GM18499 (cell line): ENCODE measurements around the gene ERBB2.

ENCODE experiments used
- ATAC-seq: cut with Tn5 transposase; IDR thresholded peaks from one replicate; pipeline ENCODE4 v1.9.1; 2021; ENCODE audit warnings: moderate number of reproducible peaks; ENCODE audit not compliant: insufficient read depth, unreplicated experiment

The ERBB2 gene

DNA sequence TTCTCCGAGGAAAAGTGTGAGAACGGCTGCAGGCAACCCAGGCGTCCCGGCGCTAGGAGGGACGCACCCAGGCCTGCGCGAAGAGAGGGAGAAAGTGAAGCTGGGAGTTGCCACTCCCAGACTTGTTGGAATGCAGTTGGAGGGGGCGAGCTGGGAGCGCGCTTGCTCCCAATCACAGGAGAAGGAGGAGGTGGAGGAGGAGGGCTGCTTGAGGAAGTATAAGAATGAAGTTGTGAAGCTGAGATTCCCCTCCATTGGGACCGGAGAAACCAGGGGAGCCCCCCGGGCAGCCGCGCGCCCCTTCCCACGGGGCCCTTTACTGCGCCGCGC is at the start of gene ERBB2:
Gene ERBB2 (plus strand): TSS at position 247 of the 330 bp plus-strand sequence. CDS start 175 bp downstream, outside the sequence.
- ATAC-seq, result no peak

DNA sequence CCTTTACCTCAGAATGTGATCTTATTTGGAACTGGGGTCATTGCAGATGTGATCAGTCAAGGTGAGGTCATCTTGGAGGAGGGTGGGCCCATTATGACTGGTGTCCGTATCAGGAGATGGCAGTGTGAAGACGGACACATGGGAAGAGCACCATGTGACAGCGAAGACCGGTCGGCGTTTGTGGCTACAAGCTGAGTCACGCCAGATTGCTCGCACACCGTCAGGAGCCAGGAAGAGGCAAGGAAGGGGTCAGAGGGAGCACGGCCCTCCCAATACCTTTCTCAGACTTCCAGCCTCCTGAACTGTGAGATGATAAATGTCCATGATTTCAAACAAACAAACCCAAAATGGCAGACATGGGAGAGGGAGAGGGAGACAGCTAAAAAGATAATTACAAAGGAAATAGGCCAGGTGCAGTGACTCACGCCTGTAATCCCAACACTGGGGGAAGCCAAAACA is 49.7 kb upstream of the ERBB2 start:
- ATAC-seq, result no peak

DNA sequence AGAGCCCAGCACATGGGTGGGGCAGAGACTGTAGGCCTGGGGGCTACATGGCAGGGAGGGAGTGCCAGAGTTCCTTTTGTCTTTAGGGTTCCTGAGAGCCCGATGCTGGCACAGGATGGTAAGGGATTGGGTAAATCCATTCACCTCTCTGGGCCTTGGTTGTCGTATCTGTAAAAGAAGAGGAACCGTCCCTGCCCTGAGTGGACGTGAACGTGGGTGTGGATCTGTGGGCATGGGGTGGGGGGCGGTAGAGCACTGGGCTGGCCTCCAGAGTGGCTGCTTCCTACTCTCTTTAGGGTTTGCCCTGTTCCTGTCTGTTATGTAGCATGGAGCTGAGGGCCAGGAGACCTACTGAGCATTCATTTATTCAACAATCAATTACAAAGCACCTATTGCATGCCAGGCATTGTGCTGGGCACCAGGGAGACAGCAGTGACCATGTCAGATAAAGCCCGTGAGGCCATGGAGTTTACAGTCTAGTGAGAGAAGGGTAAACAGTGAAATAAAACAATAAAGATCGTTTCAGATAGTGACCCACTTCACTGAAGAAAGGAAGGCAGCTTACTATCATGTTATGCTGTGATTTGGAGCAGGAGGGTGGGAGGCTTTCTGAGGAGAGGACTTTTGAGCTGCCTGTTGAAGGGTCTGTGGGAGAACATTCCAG is 47.8 kb upstream of the ERBB2 start:
- no peak for ATAC-seq

DNA sequence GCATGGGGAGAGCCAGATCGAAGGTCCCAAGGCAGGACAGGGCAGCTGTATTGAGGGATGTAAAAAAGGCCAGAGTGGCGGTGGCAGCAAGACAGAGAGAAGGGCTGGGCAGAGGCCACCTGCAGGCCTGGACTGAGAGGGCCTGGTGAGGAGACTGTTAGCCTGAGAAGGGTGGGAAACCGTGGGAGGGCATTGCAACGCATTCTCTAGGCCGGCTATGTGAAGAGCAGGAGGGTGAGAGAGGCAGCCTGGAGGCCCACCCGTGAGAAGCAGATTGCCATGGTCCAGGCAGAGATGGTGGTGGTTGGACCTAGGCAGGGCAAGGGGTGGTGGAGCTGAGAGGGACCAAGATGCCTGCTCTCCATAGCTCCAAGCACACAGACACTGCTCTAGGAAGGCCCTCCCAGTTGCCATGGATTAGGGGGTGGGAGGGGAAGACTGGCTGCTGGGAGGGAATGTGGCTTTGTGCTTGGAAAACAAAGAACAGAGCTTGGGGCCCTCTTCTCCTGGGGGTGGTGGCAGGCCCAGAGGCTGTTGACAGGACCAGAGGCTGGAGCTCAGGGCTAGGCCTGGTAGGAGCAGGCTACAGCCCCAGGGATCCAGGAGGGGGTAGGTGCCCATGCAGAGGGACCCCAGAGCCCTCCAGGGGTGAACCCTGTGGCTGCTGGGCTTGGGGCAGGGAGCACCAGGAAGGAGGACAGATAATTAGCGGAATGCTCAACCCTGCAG is 47.1 kb upstream of the ERBB2 start:
- ATAC-seq, result no peak

DNA sequence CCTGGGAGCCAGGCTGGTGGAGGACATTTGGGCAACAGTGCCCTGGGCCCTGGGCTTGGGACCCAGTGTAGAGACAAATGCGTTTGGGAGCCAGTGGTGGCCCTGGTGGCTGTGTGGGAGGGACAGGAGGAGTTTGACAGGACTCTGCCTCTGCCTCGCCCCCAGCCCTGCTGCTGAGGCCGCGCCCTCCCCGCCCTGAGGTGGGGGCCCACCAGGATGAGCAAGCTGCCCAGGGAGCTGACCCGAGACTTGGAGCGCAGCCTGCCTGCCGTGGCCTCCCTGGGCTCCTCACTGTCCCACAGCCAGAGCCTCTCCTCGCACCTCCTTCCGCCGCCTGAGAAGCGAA is 46.6 kb upstream of the ERBB2 start:
- no peak for ATAC-seq

DNA sequence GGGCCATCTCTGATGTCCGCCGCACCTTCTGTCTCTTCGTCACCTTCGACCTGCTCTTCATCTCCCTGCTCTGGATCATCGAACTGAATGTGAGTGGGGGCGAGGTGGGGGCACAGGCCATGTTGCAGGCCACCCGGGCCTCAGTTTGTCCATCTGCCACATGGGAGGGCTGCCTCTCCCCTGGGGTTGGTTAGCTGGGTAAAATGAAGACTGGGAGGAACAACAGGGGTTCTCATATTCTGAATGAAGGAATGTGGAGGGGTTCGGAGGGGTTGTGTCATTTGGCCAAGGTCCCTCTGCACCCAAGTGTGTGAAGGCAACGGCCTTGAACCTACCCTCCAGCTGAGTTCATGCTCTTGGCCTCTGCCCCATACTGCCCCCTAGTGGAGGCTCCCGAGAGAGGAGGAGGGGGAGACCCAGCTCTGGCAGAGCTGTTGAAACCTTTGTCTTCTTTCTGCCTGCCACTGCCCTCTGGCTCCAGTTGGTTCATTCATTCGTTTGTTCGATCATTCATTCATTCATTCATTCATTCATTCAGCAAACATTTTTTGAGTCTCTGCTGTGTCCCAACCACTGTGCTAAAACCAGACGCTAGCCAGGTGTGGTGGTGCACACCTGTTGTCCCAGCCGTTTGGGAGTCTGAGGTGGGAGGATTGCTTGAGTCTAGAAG is 46.1 kb upstream of the ERBB2 start:
- ATAC-seq, result no peak

DNA sequence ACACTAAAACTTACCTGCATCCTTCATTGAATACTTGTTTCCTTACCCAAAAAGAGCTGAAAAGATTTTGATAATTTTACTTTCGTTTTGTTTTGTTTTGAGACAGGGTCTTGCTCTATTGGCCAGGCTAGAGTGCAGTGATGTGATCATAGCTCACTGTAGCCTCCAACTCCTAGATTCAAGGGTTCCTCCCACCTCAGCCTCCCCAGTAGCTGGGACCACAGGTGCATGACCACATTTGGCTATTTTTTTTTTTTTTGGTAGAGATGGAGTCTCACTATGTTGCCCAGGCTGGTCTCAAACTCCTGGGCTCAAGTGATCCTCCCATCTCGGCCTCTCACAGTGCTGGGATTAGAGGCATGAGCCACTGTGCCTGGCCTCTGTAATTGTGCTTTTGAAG is 44.8 kb upstream of the ERBB2 start:
- ATAC-seq, result no peak

DNA sequence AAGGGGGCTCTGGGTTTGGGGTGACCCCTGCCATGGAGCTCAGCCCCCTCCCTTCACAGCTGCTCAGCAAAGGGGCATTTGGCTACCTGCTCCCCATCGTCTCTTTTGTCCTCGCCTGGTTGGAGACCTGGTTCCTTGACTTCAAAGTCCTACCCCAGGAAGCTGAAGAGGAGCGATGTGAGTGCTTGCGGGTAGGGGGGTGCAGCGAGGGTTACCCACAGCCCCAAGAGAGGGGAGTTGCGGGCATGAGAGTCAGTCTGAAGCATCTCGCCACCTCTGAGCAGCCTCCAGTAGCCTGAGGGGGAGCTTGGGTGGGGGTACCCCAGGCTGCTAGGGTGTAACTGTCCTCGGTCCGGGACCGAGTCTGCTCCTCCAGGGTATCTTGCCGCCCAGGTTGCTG is 41.5 kb upstream of the ERBB2 start:
- ATAC-seq, result no peak

DNA sequence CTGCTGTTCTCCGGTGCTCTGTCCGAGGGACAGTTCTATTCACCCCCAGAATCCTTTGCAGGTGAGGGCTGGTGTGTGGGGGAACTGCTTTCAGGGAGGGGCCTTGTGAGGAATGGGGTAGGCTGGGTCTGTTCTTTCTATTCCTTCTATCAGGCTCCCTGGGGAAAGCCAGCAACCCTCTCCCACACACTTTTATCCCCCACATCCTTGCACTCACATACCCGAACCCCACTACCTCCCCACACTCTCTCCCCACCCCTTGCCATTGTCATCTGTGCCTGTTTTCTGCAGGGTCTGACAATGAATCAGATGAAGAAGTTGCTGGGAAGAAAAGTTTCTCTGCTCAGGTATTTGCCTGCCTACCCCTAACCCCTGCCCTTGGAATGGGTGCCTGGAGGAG is 41.1 kb upstream of the ERBB2 start:
- no peak for ATAC-seq

DNA sequence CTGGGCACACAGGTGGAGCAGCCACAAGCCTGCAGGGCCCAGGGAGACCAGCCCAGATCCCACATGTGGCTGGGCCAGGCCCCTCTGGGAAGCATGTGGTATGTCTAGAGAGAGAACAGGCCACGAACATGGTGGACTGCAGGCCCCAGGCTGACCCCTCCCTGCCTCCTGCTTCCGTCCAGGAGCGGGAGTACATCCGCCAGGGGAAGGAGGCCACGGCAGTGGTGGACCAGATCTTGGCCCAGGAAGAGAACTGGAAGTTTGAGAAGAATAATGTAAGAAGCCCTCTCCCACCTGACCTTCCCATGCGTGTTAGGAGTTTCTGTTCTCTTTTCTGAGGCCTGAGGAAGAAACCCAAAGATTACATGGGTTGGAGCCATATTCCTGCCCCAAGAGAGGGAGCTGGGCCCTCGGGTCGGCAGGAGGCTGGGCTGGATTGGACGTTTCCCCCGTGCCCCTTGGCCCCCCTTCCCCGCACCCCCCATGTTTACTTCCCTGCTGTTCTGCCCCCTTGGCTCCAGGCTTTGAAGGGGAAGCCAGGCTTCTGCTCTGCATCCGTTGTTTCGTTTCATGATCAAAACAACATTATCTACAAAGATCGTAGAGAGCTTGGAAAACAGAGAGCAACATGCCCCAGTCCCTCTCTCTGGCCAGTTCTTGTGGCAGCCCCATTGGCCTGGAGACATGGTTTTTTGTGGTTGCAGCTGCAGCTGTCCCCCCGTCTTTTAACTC is 40.4 kb upstream of the ERBB2 start:
- no peak for ATAC-seq

DNA sequence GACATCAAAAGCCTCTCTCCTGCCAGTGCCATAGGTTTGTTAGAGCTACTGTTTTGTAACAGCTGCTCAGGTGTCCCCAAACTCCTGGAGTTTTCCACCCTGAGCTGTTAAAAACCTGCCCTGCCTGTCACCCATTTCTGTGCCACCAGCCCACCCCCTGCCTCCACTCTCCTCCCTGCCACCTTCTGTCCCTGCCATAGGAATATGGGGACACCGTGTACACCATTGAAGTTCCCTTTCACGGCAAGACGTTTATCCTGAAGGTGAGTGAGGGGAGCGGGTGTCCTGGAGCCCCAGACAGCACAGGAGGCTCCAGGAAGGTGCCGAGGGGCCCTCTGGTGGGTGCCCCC is 39.9 kb upstream of the ERBB2 start:
- no peak for ATAC-seq

DNA sequence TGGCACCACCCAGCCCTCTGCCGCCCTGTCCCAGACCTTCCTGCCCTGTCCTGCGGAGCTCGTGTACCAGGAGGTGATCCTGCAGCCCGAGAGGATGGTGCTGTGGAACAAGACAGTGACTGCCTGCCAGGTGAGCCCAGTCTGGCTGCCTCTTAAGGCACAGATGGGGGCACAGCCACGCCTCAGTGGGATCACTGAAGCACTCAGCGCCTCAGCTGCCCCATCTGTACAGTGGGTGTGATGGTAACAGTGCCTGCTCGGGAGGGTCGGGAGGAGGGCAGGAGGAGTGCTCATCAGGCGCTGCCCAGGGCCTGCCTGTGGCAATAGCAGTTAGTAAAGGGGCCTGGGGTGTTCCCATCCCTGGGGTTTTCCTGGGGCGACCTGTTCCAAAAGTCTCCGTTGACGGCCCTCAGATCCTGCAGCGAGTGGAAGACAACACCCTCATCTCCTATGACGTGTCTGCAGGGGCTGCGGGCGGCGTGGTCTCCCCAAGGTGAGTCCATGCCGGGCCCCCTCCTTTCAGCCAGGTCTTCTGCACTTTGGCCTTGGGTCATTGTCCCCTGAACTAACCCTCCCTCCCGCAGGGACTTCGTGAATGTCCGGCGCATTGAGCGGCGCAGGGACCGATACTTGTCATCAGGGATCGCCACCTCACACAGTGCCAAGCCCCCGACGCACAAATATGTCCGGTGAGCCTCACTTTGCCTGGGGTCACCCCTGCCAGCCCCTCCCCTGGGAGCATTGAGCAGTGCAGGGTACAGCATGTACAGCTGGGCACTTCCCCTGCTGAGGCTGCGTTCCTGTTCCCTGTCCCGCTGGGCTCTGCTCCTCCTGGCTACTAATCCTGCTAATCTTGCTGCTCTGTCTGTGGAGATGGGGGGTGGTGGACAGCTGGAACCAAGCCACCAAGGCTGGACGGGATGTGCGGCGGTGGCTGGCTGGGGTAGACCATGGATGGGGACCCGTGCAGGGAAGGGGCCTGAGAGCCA is 39.2 kb upstream of the ERBB2 start:
- ATAC-seq, result no peak

DNA sequence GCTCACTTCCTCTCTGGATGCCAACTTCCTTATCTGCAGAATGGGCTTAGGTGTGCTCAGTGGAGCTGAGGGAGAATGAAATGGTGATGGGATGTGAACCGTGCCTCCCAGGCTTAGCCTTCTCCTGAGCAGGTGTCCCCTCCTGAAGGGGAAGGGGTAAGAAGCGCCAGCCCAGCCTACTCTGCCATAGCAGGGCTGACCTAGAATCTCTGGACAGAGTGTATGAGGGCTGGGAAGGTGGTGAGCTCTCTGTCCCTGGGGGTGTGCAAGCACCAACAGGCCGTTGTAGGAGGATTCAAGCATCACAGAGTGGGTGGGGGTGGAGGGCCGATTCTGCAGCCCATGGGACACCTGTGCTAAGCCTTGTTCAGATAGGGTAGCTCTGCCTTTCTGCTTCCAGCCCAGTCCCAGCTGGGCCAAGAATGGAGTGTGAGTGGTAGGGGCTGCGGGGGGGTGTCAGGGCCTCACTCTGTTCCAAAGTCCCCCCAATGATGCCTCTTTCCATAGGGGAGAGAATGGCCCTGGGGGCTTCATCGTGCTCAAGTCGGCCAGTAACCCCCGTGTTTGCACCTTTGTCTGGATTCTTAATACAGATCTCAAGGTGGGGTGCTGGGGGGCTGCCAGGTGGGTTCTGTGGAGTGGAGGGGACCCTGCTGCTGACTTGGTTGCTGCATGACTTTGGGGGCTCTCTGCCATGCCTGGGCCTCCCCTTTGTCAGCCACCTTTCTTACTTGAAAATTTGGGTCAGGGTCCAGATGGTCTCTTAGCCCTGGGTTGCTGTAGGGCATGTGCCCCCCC is 37.9 kb upstream of the ERBB2 start:
- no peak for ATAC-seq

DNA sequence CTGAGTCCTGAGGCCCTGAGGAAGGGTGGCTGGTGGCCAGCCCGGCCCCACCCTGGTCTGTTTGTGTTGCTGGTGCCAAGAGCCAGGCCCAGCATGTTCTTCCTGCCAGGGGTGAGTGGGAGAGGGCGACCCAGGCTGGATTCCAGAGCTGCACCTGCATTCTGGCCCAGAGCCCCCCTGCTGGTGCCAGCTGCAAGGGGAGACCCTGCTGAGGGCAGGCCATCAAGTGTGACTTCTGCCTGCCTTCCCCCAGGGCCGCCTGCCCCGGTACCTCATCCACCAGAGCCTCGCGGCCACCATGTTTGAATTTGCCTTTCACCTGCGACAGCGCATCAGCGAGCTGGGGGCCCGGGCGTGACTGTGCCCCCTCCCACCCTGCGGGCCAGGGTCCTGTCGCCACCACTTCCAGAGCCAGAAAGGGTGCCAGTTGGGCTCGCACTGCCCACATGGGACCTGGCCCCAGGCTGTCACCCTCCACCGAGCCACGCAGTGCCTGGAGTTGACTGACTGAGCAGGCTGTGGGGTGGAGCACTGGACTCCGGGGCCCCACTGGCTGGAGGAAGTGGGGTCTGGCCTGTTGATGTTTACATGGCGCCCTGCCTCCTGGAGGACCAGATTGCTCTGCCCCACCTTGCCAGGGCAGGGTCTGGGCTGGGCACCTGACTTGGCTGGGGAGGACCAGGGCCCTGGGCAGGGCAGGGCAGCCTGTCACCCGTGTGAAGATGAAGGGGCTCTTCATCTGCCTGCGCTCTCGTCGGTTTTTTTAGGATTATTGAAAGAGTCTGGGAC is 37.1 kb upstream of the ERBB2 start:
- ATAC-seq, result no peak

DNA sequence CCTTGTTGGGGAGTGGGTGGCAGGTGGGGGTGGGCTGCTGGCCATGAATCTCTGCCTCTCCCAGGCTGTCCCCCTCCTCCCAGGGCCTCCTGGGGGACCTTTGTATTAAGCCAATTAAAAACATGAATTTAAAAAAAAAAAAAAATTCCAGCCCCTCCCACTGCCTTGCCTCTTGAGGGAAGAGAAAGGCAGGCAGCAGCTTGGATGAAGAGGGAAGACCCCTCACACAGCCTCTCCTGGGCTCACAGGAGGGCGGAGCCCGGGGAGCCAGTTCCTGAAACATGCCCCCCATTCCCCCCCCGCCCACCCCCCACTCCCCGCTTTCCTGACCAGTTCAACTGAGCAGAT is 36.5 kb upstream of the ERBB2 start:
- no peak for ATAC-seq

DNA sequence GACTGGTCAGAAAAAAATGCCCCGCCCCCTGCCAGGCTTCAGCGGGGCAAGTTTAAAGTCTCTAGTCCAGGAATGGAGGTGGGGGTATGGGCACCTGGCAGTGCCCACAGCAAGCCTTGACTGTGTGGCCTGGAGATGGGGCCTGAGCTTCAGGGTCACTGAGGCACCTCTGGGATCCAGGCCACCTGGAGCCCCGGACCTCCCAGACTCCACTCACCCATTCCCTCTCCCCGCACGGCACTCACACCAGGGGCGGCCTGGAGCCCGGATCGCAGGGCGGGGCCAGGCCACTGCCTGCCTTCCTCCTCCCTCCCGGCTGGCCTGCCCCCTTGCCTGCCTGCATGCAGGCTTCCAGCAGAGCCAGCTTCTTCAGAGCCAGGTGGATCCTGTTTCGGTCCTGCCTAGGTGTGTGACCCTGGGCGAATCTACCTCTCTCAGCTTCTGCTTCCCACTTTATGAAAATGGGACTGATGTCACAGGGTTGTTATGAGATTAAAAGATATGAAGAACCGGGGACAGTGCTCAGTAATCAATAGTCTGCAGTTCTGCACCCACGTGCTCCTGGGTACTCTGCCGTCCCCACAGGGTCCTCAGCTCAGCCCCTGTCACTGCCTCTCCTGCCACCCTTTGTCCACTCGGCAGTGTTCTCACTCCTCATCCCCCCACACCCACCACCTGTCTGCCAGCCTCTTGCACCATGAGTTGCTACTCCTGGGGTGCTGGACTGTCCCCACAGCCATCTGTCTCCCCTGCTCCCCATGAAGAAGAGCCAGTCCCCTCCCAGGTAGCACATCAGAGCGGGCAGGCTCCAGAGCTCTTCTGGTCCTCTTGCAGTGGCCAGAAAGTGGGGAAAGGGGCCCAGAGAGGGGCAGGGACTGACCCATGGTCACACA is 35.9 kb upstream of the ERBB2 start:
- no peak for ATAC-seq
